HepG2 (cell line): ENCODE results near the gene CCDC121.
A peak's percentile ranks its signal among the peaks of the same experiment; 100 is the strongest.

Experiments
- DR1 ChIP-seq: sonication (generic); formaldehyde crosslinking; IDR thresholded peaks from 2 replicates; pipeline ENCODE4 v1.8.0; 2021; ENCODE audit warnings: mild to moderate bottlenecking, missing genetic modification reagents, inconsistent platforms
- MAFK ChIP-seq, 2 experiments: IDR thresholded peaks in 1 of 2; conservative IDR thresholded peaks in 1 of 2; 2 replicates each; pipeline ENCODE4 v1.6.1; 2011; ENCODE audit warnings: improper control_type of control experiment in 2 of 2, low read length in 2 of 2
- MAX ChIP-seq: IDR thresholded peaks from 2 replicates; pipeline ENCODE4 v1.6.1; 2012; ENCODE audit warnings: inconsistent platforms
- POLR2A ChIP-seq, 2 experiments: IDR thresholded peaks; 2 replicates each; pipeline ENCODE4 v1.6.1; 2011; ENCODE audit warnings: low read depth in 2 of 2, low read length in 2 of 2, mild to moderate bottlenecking in 1 of 2, moderate library complexity in 1 of 2; ENCODE audit not compliant: insufficient read depth in 1 of 2
- YEATS2 ChIP-seq: sonication (generic); formaldehyde crosslinking; IDR thresholded peaks from 2 replicates; pipeline ENCODE4 v1.4.0; 2020; ENCODE audit warnings: missing genetic modification reagents, borderline replicate concordance
- ZFP37 ChIP-seq: sonication (generic); formaldehyde crosslinking; IDR thresholded peaks from 2 replicates; pipeline ENCODE4 v1.4.0; 2020; ENCODE audit warnings: missing genetic modification reagents, borderline replicate concordance
- ZNF629 ChIP-seq: sonication (generic); formaldehyde crosslinking; conservative IDR thresholded peaks from 2 replicates; pipeline ENCODE4 v1.5.0; 2020; ENCODE audit warnings: missing genetic modification reagents

DNA sequence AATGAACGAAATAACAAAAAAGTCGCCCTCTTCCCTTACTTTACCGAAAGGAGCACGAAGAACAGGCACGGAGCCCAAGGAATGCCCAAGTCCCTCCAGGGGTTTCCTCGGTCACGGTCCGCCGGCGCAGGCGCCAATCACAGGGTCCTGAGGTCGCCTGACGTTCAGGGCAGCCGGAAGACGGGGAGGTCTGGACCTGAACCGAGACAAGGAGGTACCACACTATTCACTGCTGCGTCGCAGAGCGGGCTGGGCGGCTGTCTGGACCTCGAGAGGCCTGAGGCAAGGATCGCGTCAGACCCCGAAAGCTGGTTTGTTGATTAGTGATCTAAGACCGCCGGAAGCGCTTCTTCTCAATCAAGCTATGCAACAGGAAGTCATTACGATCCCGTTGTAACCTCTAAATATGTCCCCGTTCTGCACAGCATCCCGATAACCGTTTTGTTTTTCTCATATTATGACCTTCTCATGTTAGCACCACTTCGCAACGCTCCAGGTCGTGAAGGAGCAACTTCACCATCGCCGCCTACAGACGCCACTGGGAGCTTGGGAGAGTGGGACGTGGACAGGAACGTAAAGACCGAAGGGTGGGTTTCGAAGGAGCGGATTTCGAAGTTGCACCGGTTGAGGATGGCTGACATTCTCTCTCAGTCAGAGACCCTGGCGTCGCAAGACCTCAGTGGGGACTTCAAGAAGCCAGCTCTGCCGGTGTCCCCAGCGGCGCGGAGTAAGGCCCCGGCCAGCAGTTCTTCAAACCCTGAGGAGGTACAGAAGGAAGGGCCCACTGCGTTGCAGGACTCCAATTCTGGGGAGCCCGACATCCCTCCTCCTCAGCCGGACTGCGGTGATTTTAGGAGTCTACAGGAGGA is 34.7 kb upstream of the CCDC121 start, which contains the start of the genes SLC4A1AP and SUPT7L:
- TF ChIP-seq DR1 (CRISPR knock-in tag) (peak; percentile 55), ZFP37 (peak; percentile 61; the same call in 1 of the 2 replicates), POLR2A (IDR thresholded peaks at IDR 0.05; ENCODE audit: insufficient read depth in 1 of 2, low read depth in 2 of 2, low read length in 2 of 2) (peak; percentile 79 to 81), MAFK (conservative IDR thresholded peaks at IDR 0.05 in 1 of 2, IDR thresholded peaks at IDR 0.05 in 1 of 2; ENCODE audit: low read length in 2 of 2) (peak in 1 of 2 experiments; percentile 4; a peak in 1 of 4 replicates), YEATS2 (CRISPR knock-in tag) (peak; percentile 94), MAX (peak; percentile 83), ZNF629 (CRISPR knock-in tag) (peak; percentile 42; the same call in 1 of the 2 replicates)
